Thyroid gland (tissue), 4 donors: ENCODE data around the gene CRIM1.

Experiments
- CTCF ChIP-seq, 6 experiments: fragments of 200-600 bp in 3 of 6; fragments of 450-650 bp in 3 of 6; sonication (generic) in 3 of 6; IDR thresholded peaks; one replicate each; pipeline ENCODE4 v1.5.1; 2016 to 2019; ENCODE audit warnings: antibody characterized with exemption in 6 of 6, mild to moderate bottlenecking in 2 of 6, inconsistent platforms in 1 of 6, moderate library complexity in 1 of 6
- POLR2A ChIP-seq, 2 donors: fragments of 450-650 bp; IDR thresholded peaks; one replicate each; pipeline ENCODE4 v1.6.1; 2017; ENCODE audit warnings: antibody characterized with exemption in 2 of 2, mild to moderate bottlenecking in 2 of 2, moderate library complexity in 1 of 2

GRCh38 chr2:36388472-36388871 is 32.9 kb downstream of the CRIM1 start:
- no peak for TF ChIP-seq CTCF (IDR thresholded peaks at IDR 0.05)
- TF ChIP-seq POLR2A (IDR thresholded peaks at IDR 0.05) = no peak
